GM15510 (cell line): ENCODE results near the gene KLHL17.

Source experiments
- POLR2A ChIP-seq: IDR thresholded peaks from 3 replicates; pipeline ENCODE4 v1.6.1; 2011; ENCODE audit warnings: borderline replicate concordance; ENCODE audit not compliant: insufficient read length; ENCODE audit errors: extremely low read depth

KLHL17 gene

GRCh38 chr1:982765-983436 lies 22.5 kb downstream of the KLHL17 start:
- no peak for TF ChIP-seq POLR2A

DNA sequence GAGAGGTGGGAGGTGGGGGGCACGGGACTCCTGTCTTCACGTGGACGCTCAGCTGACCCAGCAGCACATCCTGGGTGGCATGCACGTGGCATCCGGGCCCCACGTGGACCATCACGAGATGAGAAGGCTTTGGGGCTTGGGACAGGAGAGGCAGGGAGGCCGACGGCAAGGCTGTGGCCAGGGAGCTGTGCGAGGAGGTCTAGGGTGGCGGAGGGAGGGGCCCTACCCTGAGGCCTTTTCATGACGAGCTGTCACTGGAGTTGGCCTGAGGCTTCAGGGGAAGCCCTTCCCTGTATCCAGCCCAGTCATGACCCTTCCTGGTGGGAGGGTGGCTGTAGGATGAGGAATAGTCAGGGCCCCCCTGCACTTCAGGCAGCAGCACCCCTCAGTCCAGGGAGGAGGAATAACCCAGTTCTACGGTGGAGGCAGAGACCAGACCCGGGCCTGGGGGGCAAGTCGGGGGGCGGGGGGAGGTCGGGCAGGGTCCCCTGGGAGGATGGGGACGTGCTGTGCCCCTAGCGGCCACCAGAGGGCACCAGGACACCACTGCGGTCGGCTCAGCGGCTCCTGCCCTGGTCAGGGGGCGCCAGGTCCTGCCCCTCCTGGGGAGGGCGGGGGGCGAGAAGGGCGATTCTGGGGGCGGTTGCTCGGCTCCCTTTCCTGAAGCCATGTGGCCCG lies 23.6 kb downstream of the KLHL17 start:
- TF ChIP-seq POLR2A, result no peak

- TF ChIP-seq POLR2A, result no peak
Measured at GRCh38 chr1:984476-984814, 24.1 kb downstream of the KLHL17 start.

- TF ChIP-seq POLR2A, result no peak
Measured at GRCh38 chr1:985126-985525, 24.7 kb downstream of the KLHL17 start.

DNA sequence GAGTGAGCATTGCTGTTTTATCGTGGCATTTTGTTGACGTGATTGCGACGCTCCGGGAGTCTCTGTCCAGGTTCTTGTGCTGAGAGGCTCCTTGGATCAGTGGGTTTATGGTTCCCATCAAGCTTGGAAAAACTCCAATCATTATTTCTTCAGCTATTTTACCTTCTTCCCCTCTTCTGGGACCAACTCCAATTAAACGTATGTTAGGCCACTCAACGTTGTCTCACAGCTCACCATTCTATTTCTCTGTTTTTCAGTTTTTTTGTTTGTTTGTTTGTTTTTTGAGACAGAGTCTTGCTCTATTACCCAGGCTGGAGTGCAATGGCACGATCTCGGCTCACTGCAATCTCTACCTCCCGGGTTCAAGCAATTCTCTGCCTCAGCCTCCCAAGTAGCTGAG lies 31.5 kb downstream of the KLHL17 start:
- TF ChIP-seq POLR2A, result no peak

DNA sequence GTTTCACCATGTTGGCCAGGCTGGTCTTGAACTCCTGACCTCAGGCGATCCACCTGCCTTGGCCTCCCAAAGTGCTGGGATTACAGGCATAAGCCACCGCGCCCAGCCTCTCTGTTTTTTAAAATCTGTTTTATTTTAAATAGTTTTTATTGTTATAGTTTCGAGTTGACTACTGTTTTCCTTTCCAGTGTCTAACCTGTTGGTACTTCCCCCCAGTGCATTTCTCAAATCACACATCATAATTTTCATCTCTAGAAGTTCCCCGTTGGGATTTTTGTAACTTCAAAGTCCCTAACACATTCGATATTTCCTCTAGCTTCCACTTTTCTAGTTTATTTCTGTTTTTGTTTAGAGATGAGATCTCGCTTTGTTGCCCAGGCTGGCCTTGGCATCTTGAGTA lies 32.0 kb downstream of the KLHL17 start:
- no peak for TF ChIP-seq POLR2A

- no peak for TF ChIP-seq POLR2A
Measured at GRCh38 chr1:993379-993995, 33.1 kb downstream of the KLHL17 start.

- TF ChIP-seq POLR2A, result no peak
Measured at GRCh38 chr1:995665-996633, 35.6 kb downstream of the KLHL17 start.

DNA sequence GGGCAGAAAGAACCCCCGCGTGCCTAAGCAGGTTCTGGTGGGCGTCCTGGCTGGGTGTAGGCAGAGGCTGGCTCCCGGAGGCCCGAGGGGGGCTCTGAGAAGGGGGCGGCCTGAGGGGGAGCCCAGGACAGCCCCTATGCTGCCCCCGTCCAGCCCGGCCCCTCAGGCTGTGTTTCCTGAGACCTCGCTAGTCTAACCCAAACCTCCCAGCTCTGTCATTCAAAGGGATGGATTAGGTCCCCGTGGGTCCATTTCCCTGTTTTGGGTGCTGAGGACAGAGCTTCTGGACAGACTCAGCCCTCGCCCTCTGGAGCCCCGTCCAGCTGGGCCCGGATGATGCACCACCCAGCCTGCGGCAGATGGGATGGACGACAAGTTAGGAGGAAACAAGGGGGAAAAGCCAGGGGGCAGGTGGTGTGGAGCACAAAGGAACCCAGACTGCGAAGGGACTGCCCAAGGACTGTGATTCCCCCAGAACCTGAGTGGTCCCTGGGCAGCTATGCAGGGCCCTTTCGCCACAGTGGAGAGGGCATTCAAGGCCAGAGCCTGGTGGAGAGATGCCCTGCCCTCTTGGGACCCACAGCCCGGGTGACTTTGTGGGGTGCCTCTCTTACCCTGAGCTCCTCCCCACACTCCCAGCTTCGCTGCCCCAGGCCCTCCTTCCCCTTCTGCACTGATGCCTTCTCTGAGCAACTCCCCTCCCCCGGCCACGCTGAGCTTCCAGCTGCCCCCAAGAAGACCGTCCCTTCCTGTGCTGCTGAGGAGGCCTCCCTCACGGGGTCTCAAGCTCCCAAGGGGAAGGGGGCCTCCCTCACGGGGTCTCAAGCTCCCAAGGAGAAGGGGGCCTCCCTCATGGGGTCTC lies 36.7 kb downstream of the KLHL17 start:
- no peak for TF ChIP-seq POLR2A

- no peak for TF ChIP-seq POLR2A
Measured at GRCh38 chr1:997713-997992, 37.3 kb downstream of the KLHL17 start.

GRCh38 chr1:997993-998744 lies 37.8 kb downstream of the KLHL17 start:
- TF ChIP-seq POLR2A, result no peak

DNA sequence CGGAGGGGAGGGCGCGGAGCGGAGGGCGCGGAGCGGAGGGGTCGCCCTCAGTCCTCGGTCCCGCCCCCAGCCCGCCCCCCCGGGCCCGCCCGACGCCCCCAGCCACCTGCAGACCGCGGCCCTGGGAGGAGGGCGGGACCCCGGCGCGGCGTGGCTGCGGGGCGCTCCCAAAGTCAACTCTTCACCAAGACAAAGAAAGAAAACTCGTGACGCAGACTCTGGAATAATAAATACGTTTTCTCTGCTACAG lies 38.3 kb downstream of the KLHL17 start:
- no peak for TF ChIP-seq POLR2A

DNA sequence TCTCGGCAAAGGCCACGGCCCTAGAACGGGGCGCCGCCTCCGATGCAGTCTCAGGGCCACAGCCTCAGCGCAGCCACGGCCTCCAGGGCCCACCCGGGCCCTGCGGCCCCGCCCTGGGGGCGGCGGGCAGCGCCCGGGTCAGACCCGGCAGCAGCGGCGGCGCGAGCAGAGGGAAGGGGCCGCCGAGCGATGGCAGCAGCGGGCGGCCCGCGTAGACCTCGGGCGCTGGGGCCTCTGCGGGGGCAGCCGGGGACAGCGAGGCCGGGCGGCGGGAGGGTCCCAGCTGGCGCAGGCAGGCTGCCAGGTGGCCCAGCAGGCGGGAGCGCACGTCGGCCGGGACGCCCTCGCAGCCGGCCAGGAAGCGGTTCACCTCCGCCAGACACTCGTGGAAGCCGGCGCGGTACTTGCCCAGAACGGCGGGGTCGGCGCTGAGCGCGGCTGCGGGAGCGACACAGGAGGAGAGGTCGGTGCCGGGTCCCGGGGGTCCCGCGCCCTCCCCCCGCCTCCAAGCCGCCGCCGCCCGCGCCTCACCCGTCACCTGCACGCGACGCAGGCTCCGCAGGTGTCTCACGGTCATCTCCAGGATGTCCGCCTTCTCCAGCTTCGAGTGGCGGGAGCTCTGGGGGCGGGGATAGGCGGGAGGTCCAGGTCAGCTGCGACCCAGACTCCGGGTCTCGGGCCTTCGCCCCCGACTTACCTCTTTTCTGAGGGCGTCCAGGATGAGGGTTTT lies 38.8 kb downstream of the KLHL17 start:
- no peak for TF ChIP-seq POLR2A
